Thymus (tissue), 14 donors: ENCODE measurements around the gene ZCCHC13. TPM values are rescaled to one million over a fixed set of nuclear protein-coding genes. Genes with fewer than 3 reads are reported as not detected.
"Not testable (repeated sequence)": the region's sequence is repeated elsewhere in the genome, so short reads cannot be mapped to it uniquely, and the experiment has no call there.

Source experiments
- DNase-seq, 9 donors: peaks; one replicate each; pipeline ENCODE4 v3.0.0-alpha.2; 2013; ENCODE audit warnings: low spot score in 9 of 9, low read depth in 6 of 9, missing footprints in 1 of 9
- H3K27ac ChIP-seq, 2 donors: one replicate each; pipeline ENCODE4 v1.5.1; 2013; ENCODE audit warnings: control low read depth in 1 of 2, low read depth in 1 of 2, low read length in 1 of 2, mild to moderate bottlenecking in 1 of 2, moderate library complexity in 1 of 2
- H3K27me3 ChIP-seq, 2 donors: one replicate each; pipeline ENCODE4 v1.5.1; 2013; ENCODE audit warnings: low read length in 1 of 2; ENCODE audit not compliant: control insufficient read depth in 2 of 2, insufficient read depth in 1 of 2
- H3K36me3 ChIP-seq, 2 donors: one replicate each; pipeline ENCODE4 v1.5.1; 2013; ENCODE audit warnings: low read length in 1 of 2, mild to moderate bottlenecking in 1 of 2, moderate library complexity in 1 of 2; ENCODE audit not compliant: control insufficient read depth in 2 of 2, insufficient read depth in 2 of 2
- H3K4me1 ChIP-seq, 2 donors: one replicate each; pipeline ENCODE4 v1.5.1; 2013; ENCODE audit warnings: low read length in 2 of 2; ENCODE audit not compliant: control insufficient read depth in 2 of 2, insufficient read depth in 2 of 2
- H3K4me3 ChIP-seq, 2 donors: one replicate each; pipeline ENCODE4 v1.5.1; 2013; ENCODE audit warnings: low read length in 2 of 2, control low read depth in 1 of 2, mild to moderate bottlenecking in 1 of 2
- H3K9me3 ChIP-seq, 2 donors: one replicate each; pipeline ENCODE4 v1.5.1; 2013; ENCODE audit warnings: low read length in 1 of 2, mild to moderate bottlenecking in 1 of 2; ENCODE audit not compliant: control insufficient read depth in 2 of 2, insufficient read depth in 1 of 2
- WGBS: extraction: QIAGEN DNeasy Blood & Tissue Kit; methylation state at CpG from one replicate; pipeline ENCODE4 v1.1.7; 2013; 5-methylcytosine and 5-hydroxymethylcytosine counted together
- long read RNA-seq, 10 donors: transcript quantifications; one replicate each; lab custom pipeline, GENCODE V29; 2026
- polyA plus RNA-seq: library from polyadenylated mRNA; stranded (reverse); fragments of 200-250 nt; gene quantifications from one replicate; pipeline ENCODE4 v1.2.3, GENCODE V29; 2013
- total RNA-seq: library from RNA; stranded (reverse); fragments of 120-200 nt; gene quantifications from one replicate; pipeline ENCODE4 v1.2.4, GENCODE V29; 2013
- donor health status: healthy.

ZCCHC13 gene
- total RNA-seq (not detected), polyA plus RNA-seq (not detected)
- long read RNA-seq, donor 1 = 0 reads
- long read RNA-seq, donor 2 = 0 reads
- long read RNA-seq, donor 3 = 0 reads
- long read RNA-seq, donor 4 = 0 reads
- long read RNA-seq, donor 5 = 0 reads
- long read RNA-seq, donor 6 = 0 reads
- long read RNA-seq, donor 7 = 0 reads
- long read RNA-seq, donor 8 = 0 reads
- long read RNA-seq, donor 9 = 0 reads
- long read RNA-seq, donor 10 = 0 reads

GRCh38 chrX:74304016-74304415 is at the start of gene ZCCHC13:
ZCCHC13 (plus strand) TSS chrX:74304180; CDS start chrX:74304267, 87 bp downstream.
- Histone ChIP-seq H3K4me1 (no peaks in the 10 kb centered on the region), H3K36me3 (no peaks in the 10 kb centered on the region), H3K4me3 (no peak within 1 kb of the TSS), H3K27ac (no peak within 1 kb of the TSS), H3K27me3 (no peaks in the 10 kb centered on the region), H3K9me3 (no peaks in the 10 kb centered on the region)
- 97% methylated on average over 20 of the region's 20 CpGs for whole genome bisulfite sequencing
- DNase-seq = no peak

GRCh38 chrX:74258111-74258510 is 45.9 kb upstream of the ZCCHC13 start:
- H3K27me3 ChIP-seq, H3K4me3 ChIP-seq, H3K27ac ChIP-seq, DNase-seq, H3K4me1 ChIP-seq: not testable (repeated sequence)
- WGBS = 98% methylated on average over 1 of the region's 1 CpG
- Histone ChIP-seq H3K9me3 (peaks cover 0 to 10% of the 10 kb centered on the region in 2 donors), H3K36me3 (peaks cover 17 to 31% of the 10 kb centered on the region in 2 donors)

DNA sequence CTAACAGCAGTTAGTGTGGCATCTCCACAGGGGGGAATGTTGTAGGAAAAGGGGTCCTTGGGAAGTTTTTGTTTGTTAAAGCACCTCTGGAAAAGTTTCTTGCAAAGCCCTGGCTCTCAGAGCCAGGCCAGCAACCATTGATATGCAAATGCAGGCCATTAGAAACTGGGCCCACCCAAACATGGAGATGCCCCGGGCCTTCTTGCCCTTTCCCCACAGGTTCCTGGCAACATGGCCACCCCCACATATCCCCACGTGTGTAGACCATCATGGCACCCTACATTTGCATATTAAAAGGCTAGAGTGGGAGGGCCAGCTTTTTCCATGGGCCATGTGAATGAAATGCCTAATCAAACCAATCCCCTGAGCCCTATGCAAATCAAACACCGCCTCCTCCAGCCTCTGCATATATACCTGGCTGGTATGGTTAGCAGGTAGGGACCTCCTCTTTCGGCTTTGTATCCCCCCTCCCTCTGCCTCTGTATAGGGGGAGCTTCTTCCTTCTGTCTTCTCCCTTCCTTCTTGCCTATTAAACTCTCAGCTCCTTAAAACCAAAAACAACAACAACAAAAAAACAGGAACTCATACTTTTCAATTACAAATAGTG is 44.0 kb upstream of the ZCCHC13 start:
- H3K4me3 ChIP-seq = no peak overlapping the region
- H3K27ac ChIP-seq = no peak overlapping the region
- peaks cover 0 to 10% of the 10 kb centered on the region in 2 donors for H3K9me3 ChIP-seq
- peaks cover 17 to 31% of the 10 kb centered on the region in 2 donors for H3K36me3 ChIP-seq
- H3K27me3 ChIP-seq = no peaks in the 10 kb centered on the region
- DNase-seq = no peak
- 97% methylated on average over 4 of the region's 4 CpGs for WGBS
- no peaks in the 10 kb centered on the region for H3K4me1 ChIP-seq

- WGBS = 100% methylated on average over 1 of the region's 1 CpG
These were observed 41.3 kb upstream of the ZCCHC13 start for GRCh38 chrX:74262452-74263209.

DNA sequence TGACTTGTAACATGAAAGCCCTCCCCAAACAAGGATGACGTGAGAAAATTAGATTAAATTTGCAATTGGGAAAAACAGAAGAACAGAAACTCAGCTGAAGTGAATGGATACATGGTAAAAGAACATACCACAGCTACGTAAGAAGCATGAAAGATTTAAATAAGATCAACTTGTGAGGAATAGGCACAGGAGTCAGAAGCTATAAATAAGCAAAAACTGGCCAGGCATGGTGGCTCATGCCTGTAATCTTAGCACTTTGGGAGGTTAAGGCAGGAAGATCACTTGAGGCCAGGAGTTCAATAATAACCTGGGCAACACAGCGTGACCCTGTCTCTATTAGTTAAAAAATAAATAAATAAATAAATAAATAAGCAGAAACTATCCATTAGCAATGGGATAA is 33.6 kb upstream of the ZCCHC13 start:
- Histone ChIP-seq H3K27ac (no peak overlapping the region), H3K27me3 (no peaks in the 10 kb centered on the region), H3K36me3 (peaks cover 3 to 15% of the 10 kb centered on the region in 2 donors), H3K4me1 (no peaks in the 10 kb centered on the region), H3K4me3 (no peak overlapping the region), H3K9me3 (no peaks in the 10 kb centered on the region)
- 96% methylated on average over 3 of the region's 3 CpGs for WGBS
- no peak for DNase-seq

More at GRCh38 chrX:74262452-74263209, 41.3 kb upstream of the ZCCHC13 start:
- Histone ChIP-seq H3K27ac (no peak overlapping the region), H3K4me1 (no peaks in the 10 kb centered on the region), H3K27me3 (no peaks in the 10 kb centered on the region), H3K4me3 (no peak overlapping the region), H3K36me3 (peaks cover 17 to 28% of the 10 kb centered on the region in 2 donors), H3K9me3 (peaks cover 0 to 10% of the 10 kb centered on the region in 2 donors)
- no peak for DNase-seq

GRCh38 chrX:74272230-74272629 is 31.8 kb upstream of the ZCCHC13 start:
- 98% methylated on average over 2 of the region's 2 CpGs for WGBS
- DNase-seq = no peak
- Histone ChIP-seq H3K27ac (no peak overlapping the region), H3K9me3 (no peaks in the 10 kb centered on the region), H3K36me3 (peaks cover 3 to 25% of the 10 kb centered on the region in 2 donors), H3K27me3 (no peaks in the 10 kb centered on the region), H3K4me1 (no peaks in the 10 kb centered on the region), H3K4me3 (no peak overlapping the region)

- WGBS = 97% methylated on average over 5 of the region's 5 CpGs
- no peaks in the 10 kb centered on the region for H3K9me3 ChIP-seq
- no peak overlapping the region for H3K4me3 ChIP-seq
- no peaks in the 10 kb centered on the region for H3K4me1 ChIP-seq
- no peaks in the 10 kb centered on the region for H3K27me3 ChIP-seq
- DNase-seq = no peak
- H3K27ac ChIP-seq = no peak overlapping the region
- H3K36me3 ChIP-seq = peaks cover 6 to 37% of the 10 kb centered on the region in 2 donors
These were observed 29.5 kb upstream of the ZCCHC13 start for GRCh38 chrX:74274516-74274915.

GRCh38 chrX:74277320-74277719 is 26.7 kb upstream of the ZCCHC13 start:
- Histone ChIP-seq H3K27me3 (no peaks in the 10 kb centered on the region), H3K4me1 (no peaks in the 10 kb centered on the region), H3K4me3 (no peak overlapping the region), H3K27ac (no peak overlapping the region), H3K36me3 (peaks cover 15 to 51% of the 10 kb centered on the region in 2 donors), H3K9me3 (no peaks in the 10 kb centered on the region)
- over 99% methylated on average over 3 of the region's 3 CpGs for WGBS
- DNase-seq = no peak

GRCh38 chrX:74277846-74278245 is 26.1 kb upstream of the ZCCHC13 start:
- 96% methylated on average over 1 of the region's 1 CpG for WGBS
- no peak for DNase-seq
- H3K36me3 ChIP-seq = peaks cover 15 to 49% of the 10 kb centered on the region in 2 donors
- no peak overlapping the region for H3K27ac ChIP-seq
- H3K4me3 ChIP-seq = no peak overlapping the region
- H3K4me1 ChIP-seq = no peaks in the 10 kb centered on the region
- H3K9me3 ChIP-seq = no peaks in the 10 kb centered on the region
- no peaks in the 10 kb centered on the region for H3K27me3 ChIP-seq
